GM18861 (cell line): ENCODE results near the gene ITPR2.
"Not testable (repeated sequence)": the region's sequence is repeated elsewhere in the genome, so short reads cannot be mapped to it uniquely, and the experiment has no call there.

Experiments used
- ATAC-seq: cut with Tn5 transposase; IDR thresholded peaks from one replicate; pipeline ENCODE4 v1.9.1; 2021; ENCODE audit not compliant: unreplicated experiment

The ITPR2 gene

DNA sequence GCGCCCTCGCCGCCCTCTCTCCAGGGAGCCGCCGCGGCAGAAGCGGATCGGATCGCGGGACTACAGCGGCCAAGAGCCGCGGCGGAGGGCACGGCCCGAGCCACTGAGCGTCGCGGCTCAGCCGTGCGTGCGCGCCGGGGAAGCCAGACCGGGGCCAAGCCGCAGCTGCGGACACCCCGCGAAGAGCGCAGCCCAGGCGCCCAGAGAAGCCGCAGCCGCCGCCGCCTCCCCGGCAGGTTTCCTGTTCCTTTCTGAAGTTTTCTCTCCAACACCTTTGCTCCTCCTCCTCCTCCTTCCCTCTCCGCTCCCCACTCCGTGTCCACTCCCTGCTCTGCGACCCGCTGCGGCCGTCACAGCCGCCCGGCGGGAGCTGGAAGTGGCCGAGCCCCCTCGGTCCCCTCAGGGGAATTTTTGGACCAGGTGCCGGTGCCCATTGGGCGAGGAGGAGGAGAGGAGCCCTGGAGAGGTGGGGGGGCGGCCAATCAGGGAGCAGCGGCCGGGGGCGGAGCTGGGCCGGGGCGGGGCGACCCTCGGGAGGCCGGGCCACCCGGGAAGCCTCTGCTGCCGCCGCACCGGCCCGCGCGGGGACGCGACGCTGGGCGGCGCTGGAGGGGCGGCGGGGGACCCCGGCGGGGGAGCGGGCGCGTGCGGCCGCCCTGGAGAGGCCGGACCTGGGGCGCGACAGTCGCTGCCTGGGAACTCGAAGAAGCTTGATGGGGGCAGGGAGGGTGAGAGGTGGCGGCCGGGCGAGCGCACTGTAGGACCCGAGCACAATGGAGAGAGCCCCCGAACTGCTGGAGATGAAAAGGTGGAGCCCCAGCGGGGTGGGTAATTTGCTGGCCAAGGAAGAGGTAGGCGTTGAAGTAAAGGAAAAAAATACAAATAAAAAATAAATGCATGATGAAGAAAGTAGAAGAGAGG lies at the start of gene ITPR2:
TSS of gene ITPR2 (minus strand) at position 373 of the 921 bp plus-strand sequence. CDS start 413 bp downstream, outside the sequence.
- ATAC-seq, result peak; percentile 61

- no peak for ATAC-seq
Observed at GRCh38 chr12:26880625-26881024, 47.6 kb upstream of the ITPR2 start.

GRCh38 chr12:26878661-26879119 lies 45.7 kb upstream of the ITPR2 start:
- ATAC-seq, result peak; percentile 75

- ATAC-seq, result peak; percentile 61
Observed at GRCh38 chr12:26874501-26875296, 41.7 kb upstream of the ITPR2 start.

GRCh38 chr12:26872625-26873024 lies 39.6 kb upstream of the ITPR2 start:
- ATAC-seq, result no peak

- ATAC-seq, result no peak
Observed at GRCh38 chr12:26871985-26872384, 39.0 kb upstream of the ITPR2 start.

GRCh38 chr12:26870491-26871419 lies 37.8 kb upstream of the ITPR2 start:
- ATAC-seq, result no peak

DNA sequence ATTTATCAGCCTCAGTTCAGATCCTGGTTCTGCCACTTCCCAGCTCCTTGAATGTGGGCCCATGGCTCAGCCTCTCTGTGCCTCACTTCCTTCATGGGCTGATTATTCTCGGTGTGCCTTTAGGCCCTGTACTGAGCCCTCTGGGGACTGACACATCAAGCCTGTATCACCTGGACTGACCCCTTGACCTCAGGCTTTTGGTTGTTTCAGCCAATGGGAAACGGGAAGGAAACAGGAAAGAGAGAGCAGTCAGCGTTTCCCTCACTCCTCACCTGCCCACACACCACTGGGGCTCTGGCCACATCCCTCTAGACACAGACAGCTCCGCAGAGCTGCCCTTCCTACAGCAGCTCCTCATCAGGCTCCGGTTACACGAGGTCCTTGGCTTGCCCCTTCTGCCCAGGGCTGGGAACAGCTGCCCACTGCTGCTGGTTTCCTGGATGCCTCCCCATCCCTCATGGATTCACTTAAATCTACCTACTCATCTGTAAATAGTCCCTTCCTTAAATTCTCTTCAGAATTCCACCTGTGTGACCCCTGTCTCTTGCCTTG lies 37.0 kb upstream of the ITPR2 start:
- ATAC-seq, result no peak

DNA sequence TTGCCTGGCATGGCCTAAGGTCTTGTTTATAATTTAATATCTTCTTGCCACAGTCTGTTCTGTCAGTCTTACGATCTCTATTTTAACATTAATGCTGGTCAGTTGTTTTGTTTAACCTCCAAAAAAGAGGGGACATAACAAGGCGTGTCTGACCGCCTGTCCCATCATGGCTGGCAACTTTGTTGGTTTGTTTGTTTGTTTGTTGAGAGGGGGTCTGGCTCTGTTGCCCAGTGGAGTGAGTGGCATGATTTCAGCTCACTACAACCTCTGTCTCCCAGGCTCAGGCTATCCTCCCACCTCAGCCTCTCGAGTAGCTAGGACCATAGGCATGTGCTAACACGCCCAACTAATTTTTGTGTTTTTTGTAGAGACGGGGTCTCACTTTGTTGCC lies 36.1 kb upstream of the ITPR2 start:
- ATAC-seq, result no peak

- ATAC-seq, result no peak
Observed at GRCh38 chr12:26868447-26869103, 35.6 kb upstream of the ITPR2 start.

- ATAC-seq, result peak; percentile 75
Observed at GRCh38 chr12:26867080-26867479, 34.1 kb upstream of the ITPR2 start.

- no peak for ATAC-seq
Observed at GRCh38 chr12:26863515-26863914, 30.5 kb upstream of the ITPR2 start.

DNA sequence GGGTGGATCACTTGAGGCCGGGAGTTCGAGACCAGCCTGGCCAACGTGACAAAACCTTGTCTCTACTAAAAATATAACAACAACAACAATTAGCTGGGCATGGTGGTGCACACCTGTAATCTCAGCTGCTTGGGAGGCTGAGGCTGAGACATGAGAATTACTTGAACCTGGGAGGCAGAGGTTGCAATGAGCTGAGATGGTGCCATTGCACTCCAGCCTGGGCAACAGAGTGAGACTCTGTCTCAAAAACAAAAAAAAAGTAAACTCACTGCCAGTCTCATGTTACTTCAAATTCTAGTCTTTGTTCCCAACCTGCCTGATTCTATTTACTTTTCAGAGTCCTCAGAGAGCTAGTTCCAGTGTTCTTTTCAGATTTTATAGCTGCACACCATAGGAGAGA lies 29.8 kb upstream of the ITPR2 start:
- ATAC-seq, result not testable (repeated sequence)

DNA sequence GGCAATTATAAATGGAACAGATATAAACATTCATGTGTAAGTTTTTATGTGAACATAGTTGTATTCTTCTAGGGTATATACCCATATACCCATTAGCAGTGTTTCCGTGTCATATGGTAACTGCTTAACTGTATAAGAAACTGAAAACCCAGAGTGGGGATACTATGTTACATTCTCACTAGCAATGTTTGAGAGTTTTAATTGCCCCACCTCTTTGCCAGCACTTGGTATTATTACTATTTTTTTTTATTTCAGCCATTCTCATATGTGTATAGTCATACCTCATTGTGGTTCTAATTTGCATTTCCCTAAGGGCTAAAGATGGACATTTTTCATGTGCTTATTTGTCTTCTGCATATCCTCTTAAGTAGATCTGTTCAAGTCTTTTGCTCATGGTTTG lies 28.7 kb upstream of the ITPR2 start:
- ATAC-seq, result no peak

DNA sequence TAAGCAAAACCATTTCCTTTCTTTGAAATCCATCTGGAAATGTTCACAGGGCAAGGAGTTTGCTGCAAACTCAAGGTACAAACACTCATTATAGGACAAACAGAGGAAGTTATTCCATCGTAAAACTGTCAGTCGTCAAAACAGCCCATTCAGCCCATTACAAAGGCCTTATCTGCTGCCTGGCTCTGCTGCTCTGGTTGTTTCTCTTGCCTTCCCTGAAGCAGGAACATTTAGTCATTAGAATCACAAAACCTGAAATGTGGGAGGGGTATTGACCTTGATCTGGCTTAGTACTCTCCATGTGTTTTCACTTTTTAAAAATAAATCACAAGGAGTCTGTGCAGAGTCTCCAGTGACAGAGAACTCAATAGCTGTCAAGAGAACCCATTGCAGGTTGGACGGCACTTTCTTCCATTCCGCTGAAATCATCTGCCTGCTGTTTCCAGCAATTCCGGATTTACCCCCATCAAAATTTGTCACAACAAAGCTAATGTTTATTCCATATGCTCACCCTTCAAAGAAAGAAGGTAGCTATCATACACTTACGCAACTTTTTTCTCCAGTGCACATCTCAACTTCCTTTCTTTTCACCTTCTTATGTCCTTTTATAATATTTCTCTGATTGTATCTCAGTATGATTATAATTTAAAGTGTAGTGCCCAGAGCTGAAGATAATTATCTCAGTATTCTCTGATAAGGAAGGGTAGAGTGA lies 24.6 kb upstream of the ITPR2 start:
- no peak for ATAC-seq

DNA sequence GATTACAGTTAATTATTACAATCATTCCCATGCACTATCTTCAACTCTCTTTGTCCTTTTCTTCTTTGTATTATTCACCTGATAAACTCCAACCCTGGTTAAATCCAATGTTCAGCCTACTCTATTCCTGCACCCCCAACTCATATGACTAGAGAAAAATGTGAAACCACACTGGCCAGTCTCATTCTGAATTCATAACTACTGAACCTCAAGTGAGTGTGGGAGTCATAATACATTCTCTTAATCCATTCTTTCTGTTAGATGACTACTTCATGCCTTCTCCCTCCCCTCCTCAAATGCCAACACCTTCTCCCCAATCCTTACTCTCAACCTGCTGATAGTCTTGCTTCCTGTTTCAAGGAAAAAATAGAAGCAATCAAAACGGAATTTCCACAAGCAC lies 22.3 kb upstream of the ITPR2 start:
- ATAC-seq, result no peak

- no peak for ATAC-seq
Observed at GRCh38 chr12:26854031-26854390, 21.0 kb upstream of the ITPR2 start.

DNA sequence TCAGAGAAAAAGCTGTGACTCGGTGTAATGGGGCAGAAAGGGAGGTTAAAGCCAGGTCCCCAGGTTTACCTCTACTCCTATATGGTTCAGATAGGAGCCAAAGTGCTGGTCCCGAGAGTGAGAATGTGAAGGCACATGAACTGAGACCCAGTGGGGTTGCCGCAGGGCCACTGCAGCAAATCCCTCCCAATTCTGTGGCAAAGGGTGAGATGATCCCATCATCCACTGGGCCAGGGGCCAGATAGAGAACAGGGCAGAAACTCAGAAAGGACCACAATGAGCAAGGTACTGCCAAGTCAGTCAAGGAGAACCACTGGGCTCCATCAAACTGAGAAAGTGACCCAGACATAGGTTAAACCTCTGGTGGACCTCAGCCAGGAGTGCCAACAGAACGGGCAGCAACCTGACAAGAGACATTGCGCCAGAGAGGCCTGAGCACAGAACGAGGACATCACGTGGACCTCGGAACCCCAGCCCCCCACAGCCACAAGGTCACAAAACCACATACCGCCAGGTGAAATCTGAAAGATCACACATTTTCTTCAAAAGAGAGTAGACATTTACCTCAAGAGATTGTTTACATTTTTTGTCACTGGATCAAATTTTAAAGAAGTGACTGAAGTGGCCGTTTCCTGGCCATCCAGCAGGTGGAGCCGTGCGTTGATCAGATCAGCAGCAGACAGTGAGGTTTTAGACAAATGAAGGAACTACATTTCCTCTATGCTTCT lies 20.5 kb upstream of the ITPR2 start:
- no peak for ATAC-seq
